Fibroblast of peridontal ligament (primary cell): ENCODE data around the gene SCYL2.

ENCODE experiments used
- DNase-seq: peaks from one replicate; pipeline ENCODE4 v3.0.0-alpha.2; 2010; ENCODE audit errors: extremely low read depth

The SCYL2 gene

GRCh38 chr12:100376161-100376560 lies 109.2 kb downstream of the SCYL2 start:
- DNase-seq, result no peak

DNA sequence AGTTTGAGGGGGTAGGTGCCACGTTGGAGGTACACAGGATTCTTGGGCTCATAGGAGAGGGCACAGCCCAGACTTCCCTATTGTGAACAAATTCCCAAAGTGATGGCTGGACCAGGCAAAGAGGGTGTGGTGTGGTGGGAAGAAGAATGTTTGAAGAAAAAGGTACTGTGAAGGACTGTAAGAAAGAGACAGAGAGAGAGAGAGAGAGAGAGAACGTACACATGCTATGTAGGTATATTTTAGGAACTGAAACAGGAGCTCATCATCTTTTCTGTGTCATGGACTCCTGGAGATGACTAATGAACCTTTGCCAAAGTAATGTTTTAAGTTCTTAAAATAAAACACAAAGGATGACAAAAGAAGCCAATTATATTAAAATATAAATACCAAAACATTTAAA lies 114.4 kb downstream of the SCYL2 start:
- DNase-seq, result no peak

- DNase-seq, result no peak
Measured at GRCh38 chr12:100382338-100382737, 115.4 kb downstream of the SCYL2 start.

GRCh38 chr12:100383586-100384558 lies 116.9 kb downstream of the SCYL2 start:
- DNase-seq, result no peak

- no peak for DNase-seq
Measured at GRCh38 chr12:100384559-100384935, 117.6 kb downstream of the SCYL2 start.

GRCh38 chr12:100388382-100388781 lies 121.4 kb downstream of the SCYL2 start:
- no peak for DNase-seq
